ENCODE measurements around the gene SEH1L.

Gene SEH1L

DNA sequence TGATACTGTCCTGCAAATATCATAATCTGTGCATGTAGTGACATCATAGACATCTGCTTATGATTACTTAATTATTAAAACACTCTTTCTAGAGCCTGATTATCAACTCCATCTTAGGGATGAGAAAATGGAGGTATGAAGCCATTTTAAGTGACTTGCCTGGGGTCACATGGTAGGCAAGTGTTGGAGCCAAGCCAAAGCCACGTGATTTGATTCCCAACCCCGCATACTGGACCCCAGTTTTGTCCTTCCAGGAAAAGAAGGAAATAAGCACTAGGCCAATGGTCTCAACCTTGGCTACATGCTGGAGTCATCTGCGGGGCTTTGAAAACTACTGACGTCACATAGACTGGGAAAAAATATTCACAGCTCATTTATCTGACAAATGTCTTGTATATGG lies 19.6 kb upstream of the SEH1L start:
- POLR2A ChIA-PET, result interaction anchor here (0.6 kb wide), 1 partner anchor 45 kb away, joined by 3 read pairs; no protein-coding TSS in a partner anchor
- Histone ChIP-seq H3K4me3 (ENCODE audit: low read depth, low read length) (no peak overlapping the region), H3K9me3 (ENCODE audit: control insufficient read depth, insufficient read depth, low read depth, low read length) (no peaks in the 10 kb centered on the region), H3K27ac (ENCODE audit: extremely low read depth, low read depth, low read length) (no peak overlapping the region), H3K36me3 (ENCODE audit: control insufficient read depth in 2 of 2, insufficient read depth in 1 of 2, low read length in 2 of 2) (no peaks in the 10 kb centered on the region), H3K4me1 (ENCODE audit: control insufficient read depth, insufficient read depth, low read length) (no peaks in the 10 kb centered on the region)
- CTCF ChIA-PET, result interaction anchor here (0.6 to 1.1 kb wide), 2 partner anchors 42 to 1153 kb away, joined by 3 to 4 read pairs; no protein-coding TSS in a partner anchor
- TF ChIP-seq SP7 (tag by site-specific recombination; IDR thresholded peaks at IDR 0.05), result no peak
- TF ChIP-seq ZNF16 (tag by site-specific recombination; IDR thresholded peaks at IDR 0.05; ENCODE audit: low read depth), result no peak

GRCh38 chr18:12928641-12929040 lies 19.2 kb upstream of the SEH1L start:
- no peak overlapping the region for H3K27ac ChIP-seq (ENCODE audit: extremely low read depth, low read depth, low read length)
- CTCF ChIA-PET, result interaction anchor here (0.6 to 1.1 kb wide), 4 partner anchors 42 to 1152 kb away, joined by 3 to 4 read pairs (median 4); no protein-coding TSS in a partner anchor
- H3K4me3 ChIP-seq (ENCODE audit: low read depth, low read length), result no peak overlapping the region
- H3K9me3 ChIP-seq (ENCODE audit: control insufficient read depth, insufficient read depth, low read depth, low read length), result no peaks in the 10 kb centered on the region
- no peak for TF ChIP-seq TCF7L2 (IDR thresholded peaks at IDR 0.05; ENCODE audit: borderline replicate concordance, low read depth, low read length)
- no peak for TF ChIP-seq ZNF324 (tag by site-specific recombination; IDR thresholded peaks at IDR 0.05)
- no peak for TF ChIP-seq ZNF514 (tag by site-specific recombination; IDR thresholded peaks at IDR 0.05)
- TF ChIP-seq ZNF621 (tag by site-specific recombination; IDR thresholded peaks at IDR 0.05), result no peak
- POLR2A ChIA-PET, result no interaction called here
- no peaks in the 10 kb centered on the region for H3K36me3 ChIP-seq (ENCODE audit: control insufficient read depth in 2 of 2, insufficient read depth in 1 of 2, low read length in 2 of 2)
- H3K4me1 ChIP-seq (ENCODE audit: control insufficient read depth, insufficient read depth, low read length), result no peaks in the 10 kb centered on the region

DNA sequence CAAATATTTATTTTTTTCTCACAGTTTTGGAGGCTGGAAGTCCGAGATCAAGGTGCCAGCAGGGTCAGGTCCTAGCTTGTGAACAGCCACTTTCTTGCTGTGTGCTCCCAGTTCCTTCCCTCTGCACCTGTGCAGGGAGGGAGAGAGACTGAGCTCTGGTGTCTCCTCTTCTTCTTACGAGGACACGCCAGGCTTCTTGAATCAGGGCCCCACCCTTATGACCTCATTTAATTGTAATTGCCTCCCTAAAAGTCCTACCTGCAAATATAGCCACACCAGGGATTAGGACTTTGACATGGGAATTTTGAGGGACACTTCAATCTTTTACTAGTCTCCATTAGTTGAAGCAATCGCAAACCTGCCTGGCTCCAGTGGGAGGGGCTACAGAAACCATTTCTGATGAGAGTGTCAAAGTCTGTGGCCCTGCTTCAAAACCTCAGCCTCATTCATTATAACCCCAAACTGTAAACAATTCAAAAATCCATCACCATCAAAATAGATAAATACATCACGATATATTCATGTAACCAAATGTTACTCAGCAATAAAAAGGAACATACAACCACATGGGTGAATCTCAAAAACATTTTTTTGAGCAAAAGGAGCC lies 18.2 kb upstream of the SEH1L start:
- POLR2A ChIA-PET, result interaction anchor here (1.0 kb wide), 1 partner anchor 38 kb away, joined by 3 read pairs; no protein-coding TSS in a partner anchor
- H3K9me3 ChIP-seq (ENCODE audit: control insufficient read depth, insufficient read depth, low read depth, low read length), result no peaks in the 10 kb centered on the region
- H3K4me1 ChIP-seq (ENCODE audit: control insufficient read depth, insufficient read depth, low read length), result no peaks in the 10 kb centered on the region
- H3K27ac ChIP-seq (ENCODE audit: extremely low read depth, low read depth, low read length), result no peak overlapping the region
- H3K36me3 ChIP-seq (ENCODE audit: control insufficient read depth in 2 of 2, insufficient read depth in 1 of 2, low read length in 2 of 2), result no peaks in the 10 kb centered on the region
- peak; percentile 68 for TF ChIP-seq ZNF548 (tag by site-specific recombination; IDR thresholded peaks at IDR 0.05)
- no peak for TF ChIP-seq ZNF433 (tag by site-specific recombination; IDR thresholded peaks at IDR 0.05; ENCODE audit: low read depth)
- no peak for TF ChIP-seq ZNF473 (tag by site-specific recombination; IDR thresholded peaks at IDR 0.05)
- 0 out of 2 replicates have a peak, but pooled peaks have one; percentile 25 for TF ChIP-seq KLF1 (tag by site-specific recombination; IDR thresholded peaks at IDR 0.05)
- no peak for TF ChIP-seq ZFP37 (tag by site-specific recombination; IDR thresholded peaks at IDR 0.05)
- TF ChIP-seq ZNF223 (tag by site-specific recombination; IDR thresholded peaks at IDR 0.05), result no peak
- TF ChIP-seq ZBTB21 (tag by site-specific recombination; IDR thresholded peaks at IDR 0.05), result no peak
- no peak overlapping the region for H3K4me3 ChIP-seq (ENCODE audit: low read depth, low read length)
- CTCF ChIA-PET, result interaction anchor here (1.0 to 1.1 kb wide), 2 partner anchors 43 to 203 kb away, joined by 4 to 5 read pairs; no protein-coding TSS in a partner anchor

- H3K36me3 ChIP-seq (ENCODE audit: control insufficient read depth in 2 of 2, insufficient read depth in 1 of 2, low read length in 2 of 2), result no peaks in the 10 kb centered on the region
- no peak overlapping the region for H3K27ac ChIP-seq (ENCODE audit: extremely low read depth, low read depth, low read length)
- H3K9me3 ChIP-seq (ENCODE audit: control insufficient read depth, insufficient read depth, low read depth, low read length), result no peaks in the 10 kb centered on the region
- CTCF ChIA-PET, result interaction anchor here (0.6 to 1.0 kb wide), 2 partner anchors 204 to 637 kb away, joined by 5 read pairs; no protein-coding TSS in a partner anchor
- no peaks in the 10 kb centered on the region for H3K4me1 ChIP-seq (ENCODE audit: control insufficient read depth, insufficient read depth, low read length)
- no peak for TF ChIP-seq ZNF169 (tag by site-specific recombination; IDR thresholded peaks at IDR 0.05)
- no peak for TF ChIP-seq FEZF1 (tag by site-specific recombination; IDR thresholded peaks at IDR 0.05)
- TF ChIP-seq ZNF624 (tag by site-specific recombination; IDR thresholded peaks at IDR 0.05), result no peak
- TF ChIP-seq ZNF701 (tag by site-specific recombination; IDR thresholded peaks at IDR 0.05), result no peak
- TF ChIP-seq IKZF3 (tag by site-specific recombination; IDR thresholded peaks at IDR 0.05), result no peak
- no peak overlapping the region for H3K4me3 ChIP-seq (ENCODE audit: low read depth, low read length)
- POLR2A ChIA-PET, result no interaction called here
These were observed 17.4 kb upstream of the SEH1L start for GRCh38 chr18:12930376-12930775.

Measured in HEK293 (cell line).